ENCODE data around the gene CCT6B. TPM values are rescaled to one million over a fixed set of nuclear protein-coding genes. Genes with fewer than 3 reads are reported as not detected.

CCT6B gene
- total RNA-seq, 1 donor from 2014 or later, result 1.4 TPM

- ATAC-seq (no peak), DNase-seq (ENCODE audit: missing footprints) (no peak)
- intact Hi-C loops (cut with DNase I), result no loop called here
These were observed 61.5 kb downstream of the CCT6B start for GRCh38 chr17:34899643-34900291.

- intact Hi-C loops (cut with DNase I), result no loop called here
- DNase-seq (ENCODE audit: missing footprints) (no peak), ATAC-seq (no peak)
These were observed 65.9 kb downstream of the CCT6B start for GRCh38 chr17:34895383-34895782.

- no peak for ATAC-seq
- intact Hi-C loops (cut with DNase I), result no loop called here
- no peak for DNase-seq (ENCODE audit: missing footprints)
These were observed 66.3 kb downstream of the CCT6B start for GRCh38 chr17:34894964-34895363.

- ATAC-seq (peak; percentile 34), DNase-seq (ENCODE audit: missing footprints) (no peak)
- intact Hi-C loops (cut with DNase I), result no loop called here
These were observed 68.6 kb downstream of the CCT6B start for GRCh38 chr17:34892461-34893249.

GRCh38 chr17:34886831-34887230, 74.4 kb downstream of the CCT6B start:
- no peak for ATAC-seq
- intact Hi-C loops (cut with DNase I), result no loop called here
- DNase-seq (ENCODE audit: missing footprints), result no peak

- DNase-seq (ENCODE audit: missing footprints), result no peak
- ATAC-seq, result no peak
- intact Hi-C loops (cut with DNase I), result no loop called here
These were observed 76.2 kb downstream of the CCT6B start for GRCh38 chr17:34885076-34885475.

GRCh38 chr17:34884597-34884996, 76.7 kb downstream of the CCT6B start:
- ATAC-seq (no peak), DNase-seq (ENCODE audit: missing footprints) (no peak)
- intact Hi-C loops (cut with DNase I), result no loop called here

- intact Hi-C loops (cut with DNase I), result no loop called here
- ATAC-seq, result no peak
These were observed 77.9 kb downstream of the CCT6B start for GRCh38 chr17:34883106-34884000.

GRCh38 chr17:34879146-34879545, 82.1 kb downstream of the CCT6B start:
- intact Hi-C loops (cut with DNase I), result no loop called here
- DNase-seq (ENCODE audit: missing footprints), result no peak
- no peak for ATAC-seq

More at GRCh38 chr17:34883106-34884000, 77.9 kb downstream of the CCT6B start:
- no peak for DNase-seq (ENCODE audit: missing footprints)

Other genes with a start within 250 kb of the CCT6B start
- gene ZNF830, start 80 bp upstream of the CCT6B start, total RNA-seq, result 9.8 TPM
- 20.5 TPM for gene LIG3, start 19.1 kb upstream of the CCT6B start, total RNA-seq
- 11.2 TPM for gene RFFL, start 102.2 kb upstream of the CCT6B start, total RNA-seq
- gene RAD51D, start 158.4 kb upstream of the CCT6B start, total RNA-seq, result 4.8 TPM
- gene FNDC8, start 160.2 kb upstream of the CCT6B start, total RNA-seq, result not detected
- gene NLE1, start 180.8 kb upstream of the CCT6B start, total RNA-seq, result 3.1 TPM
- 223 TPM for gene UNC45B, start 186.4 kb upstream of the CCT6B start, total RNA-seq
- gene SLC35G3, start 232.9 kb upstream of the CCT6B start, total RNA-seq, result not detected